K562 (cell line): ENCODE results near the gene HK1.

Source experiments
- EP300 ChIP-seq: IDR thresholded peaks from 2 replicates; pipeline ENCODE4 v1.6.1; 2012; ENCODE audit warnings: low read length, improper control_type of control experiment
- GATA2 ChIP-seq: sonication (generic); formaldehyde crosslinking; IDR thresholded peaks from 2 replicates; pipeline ENCODE4 v1.4.0; 2020; ENCODE audit warnings: mild to moderate bottlenecking, missing genetic modification reagents
- HLTF ChIP-seq: fragments of 450-650 bp; IDR thresholded peaks from 2 replicates; pipeline ENCODE4 v1.6.1; 2016
- KDM1A ChIP-seq, 2 experiments: fragments of 450-650 bp; IDR thresholded peaks; 2 replicates each; pipeline ENCODE4 v1.6.1; 2016; ENCODE audit warnings: mild to moderate bottlenecking in 2 of 2
- MYC ChIP-seq, 2 experiments: fragments of 250-450 bp in 1 of 2; sonication (Bioruptor Pico) in 1 of 2; IDR thresholded peaks; 2 replicates each; pipeline versions ENCODE4 v1.5.1 to v1.6.1; 2012 to 2021; ENCODE audit warnings: low read depth in 2 of 2, borderline replicate concordance in 1 of 2, improper control_type of control experiment in 1 of 2, low read length in 1 of 2, mild to moderate bottlenecking in 1 of 2, moderate library complexity in 1 of 2
- MYNN ChIP-seq, 2 experiments: sonication (generic); formaldehyde crosslinking in 1 of 2; IDR thresholded peaks; 2 replicates each; pipeline versions ENCODE4 v1.5.0 to v1.6.1; 2016 to 2020; ENCODE audit warnings: antibody characterized with exemption in 1 of 2, missing genetic modification reagents in 1 of 2
- NR3C1 ChIP-seq: sonication (generic); formaldehyde crosslinking; IDR thresholded peaks from 2 replicates; pipeline ENCODE4 v1.8.1; 2022; ENCODE audit warnings: missing genetic modification reagents
- NRF1 ChIP-seq, 2 experiments: fragments of 450-650 bp; IDR thresholded peaks in 1 of 2; conservative IDR thresholded peaks in 1 of 2; 2 replicates each; pipeline ENCODE4 v1.6.1; 2014; ENCODE audit warnings: mild to moderate bottlenecking in 2 of 2
- PCBP1 ChIP-seq: fragments of 200-400 bp; formaldehyde crosslinking; IDR thresholded peaks from 2 replicates; pipeline ENCODE4 v1.6.1; 2018; ENCODE audit warnings: mild to moderate bottlenecking, low read depth, low read length; ENCODE audit not compliant: poor library complexity, severe bottlenecking
- PHF8 ChIP-seq: fragments of 200-600 bp; sonication (generic); IDR thresholded peaks from 2 replicates; pipeline ENCODE4 v1.6.1; 2012; ENCODE audit warnings: mixed run types, mild to moderate bottlenecking, inconsistent platforms, low read length, moderate library complexity, borderline replicate concordance
- TAF1 ChIP-seq: IDR thresholded peaks from 2 replicates; pipeline ENCODE4 v1.6.1; 2011; ENCODE audit warnings: mild to moderate bottlenecking, low read length, moderate library complexity; ENCODE audit not compliant: insufficient read depth, control insufficient read depth, severe bottlenecking; ENCODE audit errors: extremely low read depth
- ZNF324 ChIP-seq: fragments of 250-450 bp; sonication (Bioruptor Pico); IDR thresholded peaks from 2 replicates; pipeline ENCODE4 v1.4.0; 2020; ENCODE audit warnings: mild to moderate bottlenecking
- TF ChIP-seq, protein P1 (sequence below): fragments of 450-650 bp; IDR thresholded peaks from 2 replicates; pipeline ENCODE4 v1.6.1; 2017; ENCODE audit warnings: mild to moderate bottlenecking, moderate library complexity
- TF ChIP-seq, protein P2 (sequence below): sonication (generic); formaldehyde crosslinking; IDR thresholded peaks from 2 replicates; pipeline ENCODE4 v1.8.0; 2022; ENCODE audit warnings: mild to moderate bottlenecking, missing genetic modification reagents

DNA sequence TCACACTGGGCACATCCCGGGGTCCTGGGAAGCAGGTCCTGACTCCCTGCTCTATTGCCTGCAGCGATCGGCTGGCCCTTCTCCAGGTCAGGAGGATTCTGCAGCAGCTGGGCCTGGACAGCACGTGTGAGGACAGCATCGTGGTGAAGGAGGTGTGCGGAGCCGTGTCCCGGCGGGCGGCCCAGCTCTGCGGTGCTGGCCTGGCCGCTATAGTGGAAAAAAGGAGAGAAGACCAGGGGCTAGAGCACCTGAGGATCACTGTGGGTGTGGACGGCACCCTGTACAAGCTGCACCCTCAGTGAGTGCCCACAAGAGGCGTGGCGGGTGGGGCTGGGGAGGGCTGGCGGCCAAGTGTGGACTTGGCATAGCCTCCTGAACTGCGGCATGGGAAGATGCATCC lies 12.8 kb upstream of the HK1 start:
- TF ChIP-seq PCBP1 (no peak), NR3C1 (CRISPR knock-in tag) (no peak), HLTF (no peak), MYNN (IDR thresholded peaks at IDR 0.05) (no peak), MYNN (CRISPR knock-in tag; IDR thresholded peaks at IDR 0.05) (no peak), TAF1 (no peak), MYC (IDR thresholded peaks at IDR 0.05; ENCODE audit: low read depth, low read length) (no peak), MYC (CRISPR knock-in tag; IDR thresholded peaks at IDR 0.05; ENCODE audit: borderline replicate concordance, low read depth) (no peak), GATA2 (no peak), NRF1 (conservative IDR thresholded peaks at IDR 0.05 in 1 of 2, IDR thresholded peaks at IDR 0.05 in 1 of 2) (no peak), KDM1A (IDR thresholded peaks at IDR 0.05) (no peak), EP300 (no peak), PHF8 (no peak), ZNF324 (CRISPR knock-in tag) (no peak)
- TF ChIP-seq, protein P1, sequence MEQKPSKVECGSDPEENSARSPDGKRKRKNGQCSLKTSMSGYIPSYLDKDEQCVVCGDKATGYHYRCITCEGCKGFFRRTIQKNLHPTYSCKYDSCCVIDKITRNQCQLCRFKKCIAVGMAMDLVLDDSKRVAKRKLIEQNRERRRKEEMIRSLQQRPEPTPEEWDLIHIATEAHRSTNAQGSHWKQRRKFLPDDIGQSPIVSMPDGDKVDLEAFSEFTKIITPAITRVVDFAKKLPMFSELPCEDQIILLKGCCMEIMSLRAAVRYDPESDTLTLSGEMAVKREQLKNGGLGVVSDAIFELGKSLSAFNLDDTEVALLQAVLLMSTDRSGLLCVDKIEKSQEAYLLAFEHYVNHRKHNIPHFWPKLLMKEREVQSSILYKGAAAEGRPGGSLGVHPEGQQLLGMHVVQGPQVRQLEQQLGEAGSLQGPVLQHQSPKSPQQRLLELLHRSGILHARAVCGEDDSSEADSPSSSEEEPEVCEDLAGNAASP = no peak
- TF ChIP-seq, protein P2, sequence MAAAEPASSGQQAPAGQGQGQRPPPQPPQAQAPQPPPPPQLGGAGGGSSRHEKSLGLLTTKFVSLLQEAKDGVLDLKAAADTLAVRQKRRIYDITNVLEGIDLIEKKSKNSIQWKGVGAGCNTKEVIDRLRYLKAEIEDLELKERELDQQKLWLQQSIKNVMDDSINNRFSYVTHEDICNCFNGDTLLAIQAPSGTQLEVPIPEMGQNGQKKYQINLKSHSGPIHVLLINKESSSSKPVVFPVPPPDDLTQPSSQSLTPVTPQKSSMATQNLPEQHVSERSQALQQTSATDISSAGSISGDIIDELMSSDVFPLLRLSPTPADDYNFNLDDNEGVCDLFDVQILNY = no peak
